Measurements from ENCODE around the gene JAKMIP1. TPM values are rescaled to one million over a fixed set of nuclear protein-coding genes. Genes with fewer than 3 reads are reported as not detected.

Gene JAKMIP1
- polyA plus RNA-seq, 3 donors = 0.08 TPM; not detected in 2

DNA sequence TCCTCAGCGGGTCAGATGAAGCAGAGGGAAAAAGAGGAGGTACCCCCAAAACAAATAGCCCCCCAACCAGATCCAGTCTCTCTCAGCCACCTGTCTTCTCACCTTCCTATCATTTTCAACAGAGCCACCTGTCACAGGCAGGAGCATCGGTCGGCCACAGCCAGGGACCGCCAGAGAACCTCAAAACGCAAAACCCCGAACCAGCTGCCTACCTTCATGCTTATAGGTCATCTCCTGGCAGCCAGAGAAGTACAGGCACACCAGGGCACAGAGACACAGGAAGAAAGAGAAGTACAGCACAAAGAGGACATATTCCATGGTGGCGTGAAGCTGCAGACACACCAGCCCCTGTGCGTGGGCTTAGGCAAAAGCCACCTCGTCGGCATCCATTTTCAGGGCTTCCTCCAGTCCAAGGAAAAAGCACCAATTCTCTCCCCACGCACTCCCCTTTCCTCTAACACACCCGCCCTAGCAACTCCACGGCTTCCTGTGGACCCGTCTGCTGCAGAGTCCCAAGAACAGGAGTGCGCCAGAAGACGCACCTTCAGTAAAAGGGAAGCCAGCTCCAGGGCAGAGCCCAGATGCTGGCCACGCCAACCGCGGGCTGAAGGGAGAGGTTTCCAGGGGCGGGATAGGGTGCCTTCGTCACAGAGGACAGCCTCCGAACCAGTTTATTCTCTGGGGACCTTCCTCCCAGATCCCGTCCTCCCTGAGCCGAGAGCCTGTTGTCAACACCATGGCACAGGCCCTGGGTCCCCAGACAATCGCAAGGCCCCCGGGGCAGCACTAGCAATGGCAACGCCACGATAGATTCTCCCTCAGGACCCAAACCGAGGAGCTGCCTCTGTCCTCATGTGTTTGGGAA lies 130.3 kb downstream of the JAKMIP1 start:
- no peaks in the 10 kb centered on the region for H3K9me3 ChIP-seq (replicated peaks in 1 of 2; ENCODE audit: control insufficient read depth in 1 of 2, insufficient read depth in 1 of 2, low read length in 2 of 2)
- H3K27me3 ChIP-seq (ENCODE audit: control insufficient read depth in 2 of 2, insufficient read depth in 2 of 2, low read length in 2 of 2) = peaks cover 0 to 3% of the 10 kb centered on the region in 2 donors
- DNase-seq = no peak
- no peak overlapping the region for H3K4me2 ChIP-seq (replicated peaks; ENCODE audit: extremely low read depth, low read length, poor library complexity, severe bottlenecking)
- no peak overlapping the region for H3K4me3 ChIP-seq (replicated peaks in 1 of 3; ENCODE audit: low read depth in 2 of 3, low read length in 3 of 3)
- TF ChIP-seq, protein P1, sequence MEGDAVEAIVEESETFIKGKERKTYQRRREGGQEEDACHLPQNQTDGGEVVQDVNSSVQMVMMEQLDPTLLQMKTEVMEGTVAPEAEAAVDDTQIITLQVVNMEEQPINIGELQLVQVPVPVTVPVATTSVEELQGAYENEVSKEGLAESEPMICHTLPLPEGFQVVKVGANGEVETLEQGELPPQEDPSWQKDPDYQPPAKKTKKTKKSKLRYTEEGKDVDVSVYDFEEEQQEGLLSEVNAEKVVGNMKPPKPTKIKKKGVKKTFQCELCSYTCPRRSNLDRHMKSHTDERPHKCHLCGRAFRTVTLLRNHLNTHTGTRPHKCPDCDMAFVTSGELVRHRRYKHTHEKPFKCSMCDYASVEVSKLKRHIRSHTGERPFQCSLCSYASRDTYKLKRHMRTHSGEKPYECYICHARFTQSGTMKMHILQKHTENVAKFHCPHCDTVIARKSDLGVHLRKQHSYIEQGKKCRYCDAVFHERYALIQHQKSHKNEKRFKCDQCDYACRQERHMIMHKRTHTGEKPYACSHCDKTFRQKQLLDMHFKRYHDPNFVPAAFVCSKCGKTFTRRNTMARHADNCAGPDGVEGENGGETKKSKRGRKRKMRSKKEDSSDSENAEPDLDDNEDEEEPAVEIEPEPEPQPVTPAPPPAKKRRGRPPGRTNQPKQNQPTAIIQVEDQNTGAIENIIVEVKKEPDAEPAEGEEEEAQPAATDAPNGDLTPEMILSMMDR (IDR thresholded peaks at IDR 0.05) = no peak
- intact Hi-C loops (cut with micrococcal nuclease) = no loop called here
- H3K36me3 ChIP-seq (replicated peaks in 1 of 2; ENCODE audit: control insufficient read depth in 1 of 2, insufficient read depth in 2 of 2, low read length in 2 of 2) = no peaks in the 10 kb centered on the region
- no peaks in the 10 kb centered on the region for H3K79me2 ChIP-seq (ENCODE audit: insufficient read depth, low read length)
- no peaks in the 10 kb centered on the region for H3K4me1 Mint-ChIP-seq
- H3K27ac Mint-ChIP-seq = no peak overlapping the region
- no peak overlapping the region for H3K9ac ChIP-seq (ENCODE audit: insufficient read depth, low read length, poor library complexity, severe bottlenecking)
- WGBS (ENCODE audit: insufficient coverage) = 72% methylated on average over 27 of the region's 29 CpGs
- peaks cover 0 to 5% (median 0%) of the 10 kb centered on the region in 7 donors for H3K9me3 Mint-ChIP-seq
- H4K20me1 ChIP-seq (ENCODE audit: insufficient read depth, low read length) = no peaks in the 10 kb centered on the region
- no peaks in the 10 kb centered on the region for H3K36me3 Mint-ChIP-seq
- no peak overlapping the region for H3K27ac ChIP-seq (ENCODE audit: low read depth in 1 of 2, low read length in 2 of 2)
- peaks cover 9 to 17% (median 10%) of the 10 kb centered on the region in 3 donors for H3K27me3 Mint-ChIP-seq (ENCODE audit: low read depth in 3 of 3)
- H3K4me3 Mint-ChIP-seq = no peak overlapping the region
- no peaks in the 10 kb centered on the region for H3K4me1 ChIP-seq (ENCODE audit: control insufficient read depth in 1 of 2, insufficient read depth in 2 of 2, low read length in 2 of 2)
- H2AFZ ChIP-seq (ENCODE audit: insufficient read depth, low read depth, low read length, poor library complexity, severe bottlenecking) = no peak overlapping the region

DNA sequence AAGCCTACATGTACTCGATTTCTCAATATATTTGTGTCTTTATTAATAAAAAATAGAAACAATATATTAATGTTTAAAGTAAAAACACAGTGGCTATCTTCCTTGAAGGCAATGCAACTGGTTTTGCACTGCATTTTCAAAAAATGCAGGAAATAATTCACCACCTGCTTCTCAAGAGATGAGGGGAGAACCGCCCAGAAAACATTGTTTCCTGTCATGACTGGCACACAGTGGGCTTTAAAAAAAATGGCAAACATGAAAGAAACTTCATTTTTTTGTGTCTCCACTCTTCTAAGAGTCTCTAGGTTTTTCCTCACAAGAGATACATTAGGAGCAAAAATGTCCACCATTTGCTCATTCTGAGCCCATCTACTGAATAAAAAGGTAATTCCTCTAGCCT lies 131.4 kb downstream of the JAKMIP1 start:
- Mint-ChIP-seq H3K27ac (no peak overlapping the region), H3K27me3 (ENCODE audit: low read depth in 3 of 3) (peaks cover 8 to 17% (median 10%) of the 10 kb centered on the region in 3 donors), H3K36me3 (no peaks in the 10 kb centered on the region), H3K9me3 (peaks cover 0 to 5% (median 0%) of the 10 kb centered on the region in 7 donors), H3K4me3 (no peak overlapping the region), H3K4me1 (no peaks in the 10 kb centered on the region)
- Histone ChIP-seq H4K20me1 (ENCODE audit: insufficient read depth, low read length) (no peaks in the 10 kb centered on the region), H3K36me3 (replicated peaks in 1 of 2; ENCODE audit: control insufficient read depth in 1 of 2, insufficient read depth in 2 of 2, low read length in 2 of 2) (no peaks in the 10 kb centered on the region), H3K79me2 (ENCODE audit: insufficient read depth, low read length) (no peaks in the 10 kb centered on the region), H3K4me1 (ENCODE audit: control insufficient read depth in 1 of 2, insufficient read depth in 2 of 2, low read length in 2 of 2) (no peaks in the 10 kb centered on the region), H3K4me3 (replicated peaks in 1 of 3; ENCODE audit: low read depth in 2 of 3, low read length in 3 of 3) (no peak overlapping the region), H3K4me2 (replicated peaks; ENCODE audit: extremely low read depth, low read length, poor library complexity, severe bottlenecking) (no peak overlapping the region), H3K27ac (ENCODE audit: low read depth in 1 of 2, low read length in 2 of 2) (no peak overlapping the region), H3K27me3 (ENCODE audit: control insufficient read depth in 2 of 2, insufficient read depth in 2 of 2, low read length in 2 of 2) (peaks cover 0 to 3% of the 10 kb centered on the region in 2 donors), H3K9me3 (replicated peaks in 1 of 2; ENCODE audit: control insufficient read depth in 1 of 2, insufficient read depth in 1 of 2, low read length in 2 of 2) (no peaks in the 10 kb centered on the region), H3K9ac (ENCODE audit: insufficient read depth, low read length, poor library complexity, severe bottlenecking) (no peak overlapping the region), H2AFZ (ENCODE audit: insufficient read depth, low read depth, low read length, poor library complexity, severe bottlenecking) (no peak overlapping the region)
- DNase-seq = no peak
- TF ChIP-seq, protein P1 (IDR thresholded peaks at IDR 0.05) = no peak
- WGBS (ENCODE audit: insufficient coverage) = 0% methylated on average over 1 of the region's 2 CpGs
- intact Hi-C loops (cut with micrococcal nuclease) = no loop called here

All from CD14-positive monocyte (primary cell).